Measurements from ENCODE around the gene ACBD4.

Gene ACBD4

DNA sequence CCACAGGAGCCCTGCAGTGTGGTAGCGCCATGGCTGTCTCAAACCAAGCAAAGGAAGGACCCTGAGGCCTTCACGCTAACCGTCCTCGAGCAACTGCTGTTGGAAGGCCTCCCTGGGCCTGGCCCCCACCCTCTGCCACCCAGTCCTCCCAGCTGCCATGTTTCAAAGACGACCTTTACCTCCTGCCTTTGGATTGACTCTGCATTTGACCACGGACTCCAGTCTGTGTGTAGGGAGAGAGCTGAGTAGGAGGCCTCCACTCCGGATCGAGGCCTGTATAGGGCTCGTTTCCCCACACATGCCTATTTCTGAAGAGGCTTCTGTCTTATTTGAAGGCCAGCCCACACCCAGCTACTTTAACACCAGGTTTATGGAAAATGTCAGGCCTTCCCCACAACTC lies 27.4 kb upstream of the ACBD4 start:
- Mint-ChIP-seq H3K27ac (peak overlapping the region; percentile 24), H3K4me3 (no peak overlapping the region), H3K4me1 (ENCODE audit: low read depth) (peaks cover 6% of the 10 kb centered on the region), H3K27me3 (no peaks in the 10 kb centered on the region), H3K36me3 (ENCODE audit: low read depth) (peaks cover 66% of the 10 kb centered on the region), H3K9me3 (no peaks in the 10 kb centered on the region)
- intact Hi-C loops (cut with micrococcal nuclease) = no loop called here

GRCh38 chr17:45108595-45109521 lies 26.6 kb upstream of the ACBD4 start:
- peaks cover 6% of the 10 kb centered on the region for H3K4me1 Mint-ChIP-seq (ENCODE audit: low read depth)

DNA sequence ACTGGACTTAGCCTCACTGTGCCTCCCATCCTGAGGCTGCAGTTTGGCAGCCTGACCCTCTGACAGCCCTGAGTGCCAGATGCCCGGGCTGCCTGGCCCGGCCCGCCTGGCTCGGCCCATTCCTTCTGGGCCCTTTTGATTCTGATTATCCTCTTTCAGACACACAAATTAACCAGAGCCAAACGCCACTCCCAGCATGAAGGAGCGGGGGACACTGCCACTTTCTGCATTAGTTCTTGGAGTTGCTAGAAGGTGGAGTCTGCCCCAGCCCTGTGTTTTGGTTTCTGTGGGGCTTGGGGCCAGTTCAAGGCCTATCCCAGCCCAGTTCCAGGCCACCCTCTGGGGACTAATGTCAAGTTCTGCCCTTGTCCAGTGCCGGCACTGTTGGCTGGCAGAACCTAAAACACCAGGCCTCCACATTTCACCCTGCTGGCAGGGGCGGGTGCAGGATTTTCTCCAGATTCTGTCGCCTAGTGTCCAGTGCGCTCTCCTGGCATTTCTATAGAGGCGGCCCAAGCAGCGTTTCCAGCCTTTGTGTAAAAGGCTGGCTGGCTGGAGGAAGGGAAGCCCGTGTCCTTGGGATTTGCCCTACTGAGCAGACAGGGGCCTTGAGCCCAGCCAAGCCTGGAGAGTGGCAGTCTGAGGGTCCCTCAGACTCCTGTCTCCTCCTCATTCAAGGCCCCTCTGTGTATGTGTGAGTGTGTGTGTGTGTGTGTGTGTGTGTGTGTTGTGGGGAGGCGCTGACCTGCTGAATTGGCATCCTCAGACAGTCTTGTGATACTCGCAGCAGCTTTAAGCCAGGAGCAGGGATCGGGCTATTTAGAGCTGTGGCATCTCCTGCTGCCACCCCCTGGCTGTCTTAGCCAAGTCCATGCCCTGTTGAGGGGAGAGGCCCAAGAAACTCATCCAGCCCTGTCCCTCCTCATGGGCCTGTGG lies 24.5 kb upstream of the ACBD4 start:
- Mint-ChIP-seq H3K4me1 (ENCODE audit: low read depth) (peaks cover 6% of the 10 kb centered on the region), H3K4me3 (no peak overlapping the region), H3K9me3 (no peaks in the 10 kb centered on the region), H3K27ac (no peak overlapping the region), H3K27me3 (peaks cover under 1% of the 10 kb centered on the region), H3K36me3 (ENCODE audit: low read depth) (peaks cover 38% of the 10 kb centered on the region)
- intact Hi-C loops (cut with micrococcal nuclease) = no loop called here

More at GRCh38 chr17:45108595-45109521, 26.6 kb upstream of the ACBD4 start:
- Mint-ChIP-seq H3K4me3 (no peak overlapping the region), H3K27ac (peak overlapping the region; percentile 24), H3K36me3 (ENCODE audit: low read depth) (peaks cover 58% of the 10 kb centered on the region), H3K9me3 (no peaks in the 10 kb centered on the region), H3K27me3 (no peaks in the 10 kb centered on the region)
- intact Hi-C loops (cut with micrococcal nuclease) = no loop called here

- no peak overlapping the region for H3K27ac Mint-ChIP-seq
- intact Hi-C loops (cut with micrococcal nuclease) = no loop called here
- no peak overlapping the region for H3K4me3 Mint-ChIP-seq
- peaks cover 28% of the 10 kb centered on the region for H3K36me3 Mint-ChIP-seq (ENCODE audit: low read depth)
- H3K4me1 Mint-ChIP-seq (ENCODE audit: low read depth) = peaks cover 6% of the 10 kb centered on the region
- H3K27me3 Mint-ChIP-seq = peaks cover 8% of the 10 kb centered on the region
- no peaks in the 10 kb centered on the region for H3K9me3 Mint-ChIP-seq
Measured at GRCh38 chr17:45111850-45112249, 23.6 kb upstream of the ACBD4 start.

- no peak overlapping the region for H3K4me3 Mint-ChIP-seq
- intact Hi-C loops (cut with micrococcal nuclease) = no loop called here
Measured at GRCh38 chr17:45112559-45113423, 22.7 kb upstream of the ACBD4 start.

DNA sequence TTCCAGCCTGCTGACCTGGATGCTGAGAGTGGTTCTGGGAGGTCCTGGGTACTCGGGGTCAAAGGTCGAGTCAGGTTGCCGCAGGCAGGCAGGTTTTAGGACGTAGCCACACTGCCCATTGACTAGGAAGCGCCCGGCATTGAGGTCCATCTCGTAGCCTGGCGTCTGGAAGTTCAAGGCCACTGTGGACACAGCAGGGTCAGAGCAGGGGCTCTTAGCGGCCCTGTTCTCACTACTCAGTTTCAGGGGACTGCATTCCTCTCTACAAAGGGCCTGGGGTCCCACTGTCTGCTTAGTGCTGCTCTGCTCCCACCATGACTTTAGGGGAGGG lies 22.1 kb upstream of the ACBD4 start:
- intact Hi-C loops (cut with micrococcal nuclease) = no loop called here
- H3K4me3 Mint-ChIP-seq = no peak overlapping the region
- no peak overlapping the region for H3K27ac Mint-ChIP-seq
- H3K9me3 Mint-ChIP-seq = no peaks in the 10 kb centered on the region
- peaks cover 6% of the 10 kb centered on the region for H3K4me1 Mint-ChIP-seq (ENCODE audit: low read depth)
- peaks cover 10% of the 10 kb centered on the region for H3K27me3 Mint-ChIP-seq
- H3K36me3 Mint-ChIP-seq (ENCODE audit: low read depth) = peaks cover 13% of the 10 kb centered on the region

More at GRCh38 chr17:45112559-45113423, 22.7 kb upstream of the ACBD4 start:
- Mint-ChIP-seq H3K4me1 (ENCODE audit: low read depth) (peaks cover 6% of the 10 kb centered on the region), H3K27ac (no peak overlapping the region), H3K27me3 (peaks cover 10% of the 10 kb centered on the region), H3K9me3 (no peaks in the 10 kb centered on the region), H3K36me3 (ENCODE audit: low read depth) (peaks cover 19% of the 10 kb centered on the region)

DNA sequence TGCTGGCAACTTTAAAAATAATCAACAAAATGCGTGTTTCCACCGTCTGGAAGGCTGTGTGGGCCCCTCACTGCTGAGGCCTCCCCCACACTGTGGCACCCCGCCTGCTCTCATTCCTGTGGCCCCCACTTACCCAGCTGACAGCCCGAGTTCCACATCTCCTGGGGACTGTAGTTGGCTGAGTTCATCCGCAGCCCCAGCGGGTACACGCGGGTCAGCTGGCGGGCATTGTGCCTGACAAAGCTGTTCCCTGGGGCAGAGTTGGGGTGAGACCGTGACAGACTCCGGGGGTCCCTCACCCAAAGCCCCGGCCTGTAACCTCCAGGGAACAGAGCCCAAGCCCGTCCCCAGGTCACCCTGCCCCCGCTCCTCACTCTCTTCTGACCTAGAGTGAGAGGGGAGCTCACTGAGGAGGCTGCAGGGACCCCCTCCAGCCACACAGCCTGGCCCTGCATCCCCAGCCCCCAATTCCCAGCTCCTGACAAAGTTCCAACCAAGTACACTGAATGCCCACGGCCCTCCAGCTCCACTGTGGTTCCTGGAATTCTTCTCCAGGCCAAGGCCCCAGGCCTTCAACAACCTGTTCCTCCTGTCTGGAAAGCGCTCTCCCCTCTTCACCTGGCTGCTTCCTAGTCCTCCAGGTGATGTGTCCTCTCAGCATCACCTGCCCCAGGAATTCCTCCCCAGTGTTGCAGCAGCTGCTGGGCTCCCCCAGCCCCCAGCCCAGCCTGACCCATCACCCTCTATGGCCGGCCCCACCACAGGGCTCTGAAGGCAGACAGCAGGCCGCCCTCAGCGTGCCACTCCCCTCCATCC lies 21.2 kb upstream of the ACBD4 start:
- no peak overlapping the region for H3K27ac Mint-ChIP-seq
- H3K4me1 Mint-ChIP-seq (ENCODE audit: low read depth) = peaks cover 3% of the 10 kb centered on the region
- no peaks in the 10 kb centered on the region for H3K9me3 Mint-ChIP-seq
- H3K27me3 Mint-ChIP-seq = peaks cover 10% of the 10 kb centered on the region
- intact Hi-C loops (cut with micrococcal nuclease) = no loop called here
- H3K36me3 Mint-ChIP-seq (ENCODE audit: low read depth) = peaks cover 4% of the 10 kb centered on the region
- no peak overlapping the region for H3K4me3 Mint-ChIP-seq

DNA sequence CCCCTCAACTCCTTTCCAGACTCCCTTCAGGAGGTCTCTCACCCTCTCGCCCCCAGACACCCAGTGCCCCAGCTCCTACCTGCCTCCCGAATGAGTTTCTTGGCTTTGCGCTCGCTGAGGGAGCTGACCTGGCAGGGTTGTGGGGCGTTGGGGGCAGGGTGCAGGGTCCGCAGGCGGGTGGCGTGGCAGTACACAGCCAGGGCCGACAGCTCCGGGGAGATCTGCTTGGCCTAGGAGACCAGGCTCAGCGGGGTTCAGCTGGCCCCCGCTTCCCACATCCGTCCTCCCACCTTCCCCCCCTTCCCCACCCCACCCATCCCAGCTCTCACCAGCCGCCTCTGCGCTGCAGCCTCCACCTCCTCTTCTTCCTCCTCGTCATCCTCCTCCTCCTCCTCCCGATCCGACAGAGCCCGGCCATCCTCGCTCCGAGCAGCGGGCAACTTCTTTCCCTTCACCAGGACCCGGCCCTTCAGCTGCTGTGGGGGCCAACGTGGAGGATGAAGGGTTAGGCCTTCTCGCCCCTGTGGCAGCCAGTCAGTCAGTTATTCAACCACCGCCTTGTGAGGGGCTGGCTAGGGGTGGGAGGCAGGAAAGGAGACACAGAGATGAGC lies 20.4 kb upstream of the ACBD4 start:
- Mint-ChIP-seq H3K36me3 (ENCODE audit: low read depth) (no peaks in the 10 kb centered on the region), H3K27ac (no peak overlapping the region), H3K9me3 (no peaks in the 10 kb centered on the region), H3K27me3 (peaks cover 14% of the 10 kb centered on the region), H3K4me3 (no peak overlapping the region), H3K4me1 (ENCODE audit: low read depth) (no peaks in the 10 kb centered on the region)
- intact Hi-C loops (cut with micrococcal nuclease) = no loop called here

DNA sequence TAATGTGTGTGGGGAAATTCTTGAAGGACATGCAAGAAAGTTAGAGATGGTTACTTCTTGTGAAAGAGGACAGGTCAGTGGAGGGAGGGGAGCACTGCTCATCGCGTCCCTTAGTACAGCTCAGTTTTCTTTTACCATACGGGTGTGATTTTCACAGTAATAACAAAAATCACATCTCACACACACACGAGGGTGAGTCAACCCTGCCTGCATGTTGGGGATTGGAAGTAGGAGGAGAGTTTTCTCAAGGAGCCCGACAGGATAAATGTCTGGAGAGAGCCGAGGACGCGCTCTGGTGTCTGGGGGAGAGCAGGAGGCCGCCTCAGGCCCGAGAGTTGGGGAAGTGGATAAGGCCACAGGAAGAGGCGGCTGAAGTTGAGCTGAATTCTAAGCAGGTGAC lies 19.6 kb upstream of the ACBD4 start:
- H3K4me1 Mint-ChIP-seq (ENCODE audit: low read depth) = no peaks in the 10 kb centered on the region
- no peak overlapping the region for H3K4me3 Mint-ChIP-seq
- no peaks in the 10 kb centered on the region for H3K9me3 Mint-ChIP-seq
- intact Hi-C loops (cut with micrococcal nuclease) = no loop called here
- H3K36me3 Mint-ChIP-seq (ENCODE audit: low read depth) = no peaks in the 10 kb centered on the region
- H3K27ac Mint-ChIP-seq = no peak overlapping the region
- H3K27me3 Mint-ChIP-seq = peaks cover 21% of the 10 kb centered on the region

- peaks cover 27% of the 10 kb centered on the region for H3K27me3 Mint-ChIP-seq
- H3K36me3 Mint-ChIP-seq (ENCODE audit: low read depth) = no peaks in the 10 kb centered on the region
- no peak overlapping the region for H3K27ac Mint-ChIP-seq
- no peaks in the 10 kb centered on the region for H3K4me1 Mint-ChIP-seq (ENCODE audit: low read depth)
- intact Hi-C loops (cut with micrococcal nuclease) = no loop called here
- H3K9me3 Mint-ChIP-seq = no peaks in the 10 kb centered on the region
- no peak overlapping the region for H3K4me3 Mint-ChIP-seq
Measured at GRCh38 chr17:45116434-45117016, 19.0 kb upstream of the ACBD4 start.

DNA sequence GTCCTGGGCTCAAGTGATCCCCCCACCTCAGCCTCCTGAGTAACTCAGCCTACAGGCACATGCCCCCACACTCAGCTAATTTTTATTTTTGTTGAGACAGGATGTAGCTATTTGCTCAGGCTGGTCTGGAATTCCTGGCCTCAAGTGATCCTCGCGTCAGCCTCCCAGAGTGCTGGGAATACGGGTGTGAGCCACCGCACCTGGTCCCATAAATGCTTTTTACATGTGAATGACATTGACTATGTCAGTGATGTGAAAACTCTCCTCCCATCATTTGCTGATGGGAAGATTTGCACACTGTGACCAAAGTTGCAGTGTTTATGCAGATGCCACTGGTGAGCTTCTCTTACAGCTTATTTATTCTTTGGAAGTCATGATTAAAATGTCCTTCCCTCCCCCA lies 18.2 kb upstream of the ACBD4 start:
- no peak overlapping the region for H3K27ac Mint-ChIP-seq
- intact Hi-C loops (cut with micrococcal nuclease) = no loop called here
- H3K36me3 Mint-ChIP-seq (ENCODE audit: low read depth) = no peaks in the 10 kb centered on the region
- no peaks in the 10 kb centered on the region for H3K9me3 Mint-ChIP-seq
- no peaks in the 10 kb centered on the region for H3K4me1 Mint-ChIP-seq (ENCODE audit: low read depth)
- H3K4me3 Mint-ChIP-seq = no peak overlapping the region
- peaks cover 33% of the 10 kb centered on the region for H3K27me3 Mint-ChIP-seq

- H3K27me3 Mint-ChIP-seq = peaks cover 33% of the 10 kb centered on the region
- H3K36me3 Mint-ChIP-seq (ENCODE audit: low read depth) = no peaks in the 10 kb centered on the region
- H3K4me3 Mint-ChIP-seq = no peak overlapping the region
- intact Hi-C loops (cut with micrococcal nuclease) = no loop called here
- no peaks in the 10 kb centered on the region for H3K9me3 Mint-ChIP-seq
- H3K4me1 Mint-ChIP-seq (ENCODE audit: low read depth) = peaks cover 2% of the 10 kb centered on the region
- H3K27ac Mint-ChIP-seq = no peak overlapping the region
Measured at GRCh38 chr17:45117848-45118646, 17.4 kb upstream of the ACBD4 start.

Measured in dendritic cell treated with granulocyte-macrophage colony-stimulating factor and Interleukin-4, amounts not matched to agents 40 ng/mL and 50 ng/mL, for 4 days (primary cell).